Measurements from ENCODE around the gene GAREM1.

GAREM1 gene

GRCh38 chr18:32301976-32302743, 168.5 kb downstream of the GAREM1 start:
- in situ Hi-C loops (cut with MboI; ENCODE audit: low sequenced_read_pairs, unreplicated experiment) = no loop called here
- peak; percentile 51 for DNase-seq (ENCODE audit: low spot score)
- TF ChIP-seq, protein P1, sequence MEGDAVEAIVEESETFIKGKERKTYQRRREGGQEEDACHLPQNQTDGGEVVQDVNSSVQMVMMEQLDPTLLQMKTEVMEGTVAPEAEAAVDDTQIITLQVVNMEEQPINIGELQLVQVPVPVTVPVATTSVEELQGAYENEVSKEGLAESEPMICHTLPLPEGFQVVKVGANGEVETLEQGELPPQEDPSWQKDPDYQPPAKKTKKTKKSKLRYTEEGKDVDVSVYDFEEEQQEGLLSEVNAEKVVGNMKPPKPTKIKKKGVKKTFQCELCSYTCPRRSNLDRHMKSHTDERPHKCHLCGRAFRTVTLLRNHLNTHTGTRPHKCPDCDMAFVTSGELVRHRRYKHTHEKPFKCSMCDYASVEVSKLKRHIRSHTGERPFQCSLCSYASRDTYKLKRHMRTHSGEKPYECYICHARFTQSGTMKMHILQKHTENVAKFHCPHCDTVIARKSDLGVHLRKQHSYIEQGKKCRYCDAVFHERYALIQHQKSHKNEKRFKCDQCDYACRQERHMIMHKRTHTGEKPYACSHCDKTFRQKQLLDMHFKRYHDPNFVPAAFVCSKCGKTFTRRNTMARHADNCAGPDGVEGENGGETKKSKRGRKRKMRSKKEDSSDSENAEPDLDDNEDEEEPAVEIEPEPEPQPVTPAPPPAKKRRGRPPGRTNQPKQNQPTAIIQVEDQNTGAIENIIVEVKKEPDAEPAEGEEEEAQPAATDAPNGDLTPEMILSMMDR (IDR thresholded peaks at IDR 0.05; ENCODE audit: borderline replicate concordance, control extremely low read depth, extremely low read depth, insufficient read depth, missing control alignments) = no peak

DNA sequence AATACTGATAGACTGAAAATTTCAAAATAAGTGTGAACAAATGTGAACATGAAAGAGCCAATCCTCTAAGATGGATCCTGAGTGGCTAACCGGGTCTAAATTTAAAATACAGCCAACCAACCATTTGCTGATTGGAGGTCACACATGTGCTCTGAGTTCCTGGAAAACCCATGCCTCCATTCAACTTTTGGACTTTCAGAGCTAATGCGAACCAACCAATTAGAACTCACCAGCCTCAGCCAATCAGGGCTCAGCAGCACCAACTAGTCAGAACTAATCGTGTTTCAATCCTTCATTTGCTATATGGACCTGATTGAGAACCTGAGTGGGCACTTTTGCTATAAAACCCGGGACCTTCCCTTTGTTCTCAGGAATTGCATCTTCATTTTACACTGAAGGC, 169.3 kb downstream of the GAREM1 start:
- in situ Hi-C loops (cut with MboI; ENCODE audit: low sequenced_read_pairs, unreplicated experiment) = no loop called here
- TF ChIP-seq, protein P1 (IDR thresholded peaks at IDR 0.05; ENCODE audit: borderline replicate concordance, control extremely low read depth, extremely low read depth, insufficient read depth, missing control alignments) = no peak
- no peak for DNase-seq (ENCODE audit: low spot score)

- in situ Hi-C loops (cut with MboI; ENCODE audit: low sequenced_read_pairs, unreplicated experiment) = no loop called here
- DNase-seq (ENCODE audit: low spot score) = no peak
Measured at GRCh38 chr18:32300914-32301313, 169.8 kb downstream of the GAREM1 start.

GRCh38 chr18:32299484-32299883, 171.2 kb downstream of the GAREM1 start:
- no peak for DNase-seq (ENCODE audit: low spot score)
- TF ChIP-seq, protein P1 (IDR thresholded peaks at IDR 0.05; ENCODE audit: borderline replicate concordance, control extremely low read depth, extremely low read depth, insufficient read depth, missing control alignments) = no peak
- in situ Hi-C loops (cut with MboI; ENCODE audit: low sequenced_read_pairs, unreplicated experiment) = no loop called here

More at GRCh38 chr18:32300914-32301313, 169.8 kb downstream of the GAREM1 start:
- TF ChIP-seq, protein P1 (IDR thresholded peaks at IDR 0.05; ENCODE audit: borderline replicate concordance, control extremely low read depth, extremely low read depth, insufficient read depth, missing control alignments) = no peak

DNA sequence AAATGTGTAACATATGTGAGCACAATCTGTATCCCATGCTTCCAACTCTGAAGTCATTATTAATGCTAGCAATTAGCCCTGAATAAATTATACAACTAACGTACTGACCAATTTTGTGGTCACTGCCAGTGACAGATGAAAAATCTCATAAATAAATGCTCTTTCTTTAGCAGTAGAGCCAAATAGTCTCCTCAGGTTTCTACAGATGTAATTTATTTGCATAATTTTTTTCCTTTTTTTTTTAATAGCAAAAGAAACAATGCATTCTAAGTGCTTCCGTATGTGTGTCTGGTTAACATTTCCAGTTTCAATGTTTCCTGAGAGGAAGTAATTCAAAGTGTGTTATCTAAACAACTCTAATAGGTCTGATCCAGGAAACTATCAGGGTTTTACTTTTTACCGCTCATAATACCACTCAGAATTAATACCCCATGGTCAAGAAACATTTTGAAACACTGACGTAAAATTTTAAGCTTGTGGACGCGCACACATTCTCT, 172.5 kb downstream of the GAREM1 start:
- DNase-seq (ENCODE audit: low spot score) = no peak
- TF ChIP-seq, protein P1 (IDR thresholded peaks at IDR 0.05; ENCODE audit: borderline replicate concordance, control extremely low read depth, extremely low read depth, insufficient read depth, missing control alignments) = no peak
- in situ Hi-C loops (cut with MboI; ENCODE audit: low sequenced_read_pairs, unreplicated experiment) = no loop called here

DNA sequence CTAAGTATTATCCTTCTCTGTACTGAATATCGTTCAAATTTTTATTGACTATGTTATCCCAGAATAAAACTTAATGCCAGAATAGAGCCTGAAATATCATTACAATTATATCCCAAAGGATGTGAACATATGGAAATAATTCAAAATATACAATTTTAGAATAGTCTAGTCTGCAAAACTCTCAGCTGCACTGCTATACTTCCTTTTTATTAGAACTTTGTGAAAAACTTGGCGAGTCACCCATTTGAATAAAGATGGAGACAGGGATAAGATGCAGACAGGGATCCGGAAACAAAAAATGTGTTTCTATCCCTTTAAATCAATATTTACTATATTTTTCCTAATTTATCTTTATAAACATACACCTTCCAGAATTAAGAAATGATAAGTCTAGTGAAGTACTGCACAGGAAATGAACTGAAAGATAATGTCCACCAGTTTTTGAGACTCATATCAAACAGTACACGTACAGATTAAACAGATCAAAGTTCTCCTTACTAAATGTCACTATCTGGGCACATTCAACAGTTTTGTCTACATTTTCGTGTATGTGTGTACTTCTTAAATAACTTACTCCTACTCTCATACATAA, 173.0 kb downstream of the GAREM1 start:
- DNase-seq (ENCODE audit: low spot score) = no peak
- TF ChIP-seq, protein P1 (IDR thresholded peaks at IDR 0.05; ENCODE audit: borderline replicate concordance, control extremely low read depth, extremely low read depth, insufficient read depth, missing control alignments) = no peak
- in situ Hi-C loops (cut with MboI; ENCODE audit: low sequenced_read_pairs, unreplicated experiment) = no loop called here
